UCSD-AML1 (cell line): Measurements from ENCODE around the gene SEPTIN3.
A peak's percentile ranks its signal among the peaks of the same experiment; 100 is the strongest.
"Not testable (repeated sequence)": the region's sequence is repeated elsewhere in the genome, so short reads cannot be mapped to it uniquely, and the experiment has no call there.

Experiments used
- DNase-seq: peaks from one replicate; lab custom pipeline; 2025; ENCODE audit not compliant: unreplicated experiment; lab: John Stamatoyannopoulos, UW

SEPTIN3 gene

GRCh38 chr22:41940832-41941765 lies 28.1 kb upstream of the SEPTIN3 start:
- DNase-seq = peak; percentile 80

- DNase-seq = no peak
Measured at GRCh38 chr22:41943661-41944209, 25.5 kb upstream of the SEPTIN3 start.

- DNase-seq = peak; percentile 95
Measured at GRCh38 chr22:41946629-41947423, 22.4 kb upstream of the SEPTIN3 start, which contains the start of gene CENPM. Gene CENPM, minus strand, starts transcription at chr22:41947152. Its CDS starts 76 bp downstream, at chr22:41947076.

- DNase-seq = no peak
Measured at GRCh38 chr22:41947424-41948080, 21.7 kb upstream of the SEPTIN3 start.

- DNase-seq = no peak
Measured at GRCh38 chr22:41948142-41948541, 21.1 kb upstream of the SEPTIN3 start.

GRCh38 chr22:41948928-41949296 lies 20.3 kb upstream of the SEPTIN3 start:
- not testable (repeated sequence) for DNase-seq

- DNase-seq = no peak
Measured at GRCh38 chr22:41949297-41949965, 19.8 kb upstream of the SEPTIN3 start.

- no peak for DNase-seq
Measured at GRCh38 chr22:41951898-41952474, 17.3 kb upstream of the SEPTIN3 start, which contains the start of gene SMIM45. Gene SMIM45, plus strand, starts transcription at chr22:41952150.

- DNase-seq = no peak
Measured at GRCh38 chr22:41952713-41953112, 16.5 kb upstream of the SEPTIN3 start.

- no peak for DNase-seq
Measured at GRCh38 chr22:41957941-41958556, 11.2 kb upstream of the SEPTIN3 start.

- DNase-seq = no peak
Measured at GRCh38 chr22:41963453-41964111, 5.7 kb upstream of the SEPTIN3 start.

GRCh38 chr22:41964112-41964491 lies 5.1 kb upstream of the SEPTIN3 start:
- DNase-seq = no peak

GRCh38 chr22:41966225-41966606 lies 3.0 kb upstream of the SEPTIN3 start:
- no peak for DNase-seq

GRCh38 chr22:41966607-41967240 lies 2.5 kb upstream of the SEPTIN3 start:
- peak; percentile 67 for DNase-seq

- no peak for DNase-seq
Measured at GRCh38 chr22:41968601-41969000, 642 bp upstream of the SEPTIN3 start.

GRCh38 chr22:41970601-41971000 lies 1.4 kb downstream of the SEPTIN3 start:
- DNase-seq = no peak

GRCh38 chr22:41971431-41971830 lies 2.2 kb downstream of the SEPTIN3 start:
- no peak for DNase-seq

- no peak for DNase-seq
Measured at GRCh38 chr22:41974691-41975290, 5.5 kb downstream of the SEPTIN3 start.
